Astrocyte of the cerebellum (primary cell): ENCODE measurements around the gene HPGD.

Experiments
- DNase-seq: peaks from one replicate; pipeline ENCODE4 v3.0.0-alpha.2; 2011; ENCODE audit warnings: low read depth
- H3K4me3 ChIP-seq: 2 replicates; pipeline ENCODE4 v1.5.1; 2011; ENCODE audit warnings: mild to moderate bottlenecking, low read depth, low read length, moderate library complexity
- in situ Hi-C: cut with HindIII; loops from 2 replicates; pipeline ENCODE4 v1.10.0; 2017; ENCODE audit warnings: low sequenced_read_pairs
- TF ChIP-seq, protein P1 (sequence below): IDR thresholded peaks from 2 replicates; pipeline ENCODE4 v1.5.1; 2012; ENCODE audit warnings: low read length, low read depth, moderate library complexity, mild to moderate bottlenecking; ENCODE audit errors: missing control alignments

Gene HPGD

DNA sequence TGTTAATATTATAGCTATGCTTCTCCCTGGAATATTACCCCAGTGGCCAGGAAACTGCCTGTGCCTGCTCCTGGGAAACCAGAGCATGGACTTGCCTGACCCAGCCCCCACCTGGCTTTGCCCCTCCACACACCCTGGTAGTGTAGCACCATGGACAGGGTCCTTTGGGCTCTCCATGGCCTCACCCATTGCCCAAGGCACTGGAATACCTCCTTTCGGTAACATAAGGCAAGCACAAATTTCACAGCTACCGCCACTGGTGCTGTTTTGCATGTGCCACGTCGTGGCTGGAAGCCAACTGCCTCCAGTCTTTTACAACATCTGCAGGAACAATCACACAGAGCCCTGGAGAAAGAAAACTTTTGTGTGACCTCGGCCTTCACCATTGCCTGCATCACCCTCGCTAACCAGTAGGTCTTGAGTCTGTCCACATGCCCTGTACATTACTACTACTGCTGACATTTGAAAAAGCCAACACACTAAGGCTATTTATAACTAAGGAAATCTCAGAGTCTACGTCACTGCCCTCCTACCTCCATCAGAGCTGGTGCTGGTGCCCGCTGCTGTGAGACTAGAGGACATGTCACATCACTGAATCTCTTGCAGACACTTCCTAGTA, 47.7 kb downstream of the HPGD start:
- DNase-seq: no peak
- no peak overlapping the region for H3K4me3 ChIP-seq
- in situ Hi-C loops: no loop called here
- TF ChIP-seq, protein P1, sequence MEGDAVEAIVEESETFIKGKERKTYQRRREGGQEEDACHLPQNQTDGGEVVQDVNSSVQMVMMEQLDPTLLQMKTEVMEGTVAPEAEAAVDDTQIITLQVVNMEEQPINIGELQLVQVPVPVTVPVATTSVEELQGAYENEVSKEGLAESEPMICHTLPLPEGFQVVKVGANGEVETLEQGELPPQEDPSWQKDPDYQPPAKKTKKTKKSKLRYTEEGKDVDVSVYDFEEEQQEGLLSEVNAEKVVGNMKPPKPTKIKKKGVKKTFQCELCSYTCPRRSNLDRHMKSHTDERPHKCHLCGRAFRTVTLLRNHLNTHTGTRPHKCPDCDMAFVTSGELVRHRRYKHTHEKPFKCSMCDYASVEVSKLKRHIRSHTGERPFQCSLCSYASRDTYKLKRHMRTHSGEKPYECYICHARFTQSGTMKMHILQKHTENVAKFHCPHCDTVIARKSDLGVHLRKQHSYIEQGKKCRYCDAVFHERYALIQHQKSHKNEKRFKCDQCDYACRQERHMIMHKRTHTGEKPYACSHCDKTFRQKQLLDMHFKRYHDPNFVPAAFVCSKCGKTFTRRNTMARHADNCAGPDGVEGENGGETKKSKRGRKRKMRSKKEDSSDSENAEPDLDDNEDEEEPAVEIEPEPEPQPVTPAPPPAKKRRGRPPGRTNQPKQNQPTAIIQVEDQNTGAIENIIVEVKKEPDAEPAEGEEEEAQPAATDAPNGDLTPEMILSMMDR: no peak

GRCh38 chr4:174467107-174467506, 55.2 kb downstream of the HPGD start:
- DNase-seq: peak; percentile 2
- in situ Hi-C loops: no loop called here
- TF ChIP-seq, protein P1: no peak
- no peak overlapping the region for H3K4me3 ChIP-seq

DNA sequence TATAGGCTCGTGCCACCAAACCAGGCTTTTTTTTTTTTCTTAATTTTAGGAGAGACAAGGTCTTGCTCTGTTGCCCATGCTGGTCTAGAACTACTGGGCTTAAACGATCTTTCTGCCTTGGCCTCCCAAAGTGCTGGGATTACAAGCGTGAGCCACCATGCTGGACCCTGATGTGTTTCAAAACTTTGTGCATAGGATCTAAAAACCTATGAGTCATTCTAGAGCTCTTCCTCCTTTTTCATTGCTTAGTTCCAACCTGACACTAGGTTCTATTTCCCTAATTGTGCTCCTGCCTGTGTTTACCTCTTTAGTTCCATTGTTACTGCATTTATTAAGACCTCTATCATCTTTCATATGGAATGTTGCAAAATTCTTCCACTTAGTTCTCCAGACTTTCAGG, 57.3 kb downstream of the HPGD start:
- no peak overlapping the region for H3K4me3 ChIP-seq
- TF ChIP-seq, protein P1: no peak
- in situ Hi-C loops: no loop called here
- no peak for DNase-seq

DNA sequence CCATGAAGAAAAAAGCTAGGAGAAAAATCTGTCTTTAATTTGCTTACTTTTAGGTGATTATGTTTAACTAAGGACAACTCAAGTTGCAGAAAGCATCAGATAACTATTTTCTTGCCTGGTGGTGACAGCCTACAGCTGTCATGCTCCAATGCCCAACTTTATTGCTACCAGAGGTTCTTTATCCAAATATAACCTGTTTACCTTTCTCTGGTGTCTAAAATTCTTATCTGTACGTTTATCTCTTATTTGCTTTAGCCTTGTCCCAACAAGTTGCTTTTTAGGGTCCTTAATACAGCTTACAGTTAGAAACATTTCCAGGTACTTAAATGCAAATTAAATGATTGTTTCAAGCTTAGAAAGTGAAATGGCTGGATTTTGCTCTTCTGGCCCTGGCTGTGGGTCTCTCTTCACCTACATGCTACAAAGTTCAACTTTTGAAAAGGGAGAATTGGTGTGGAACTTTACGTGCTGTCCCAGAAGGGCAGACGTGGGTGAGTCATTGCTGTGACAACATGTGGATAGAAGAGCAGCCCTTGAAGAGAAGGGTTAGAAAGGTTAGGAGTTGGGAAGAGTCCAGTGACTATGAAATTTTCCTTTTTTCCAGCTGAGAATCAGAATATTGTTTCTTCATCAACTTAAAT, 60.7 kb downstream of the HPGD start:
- DNase-seq: no peak
- in situ Hi-C loops: no loop called here
- no peak overlapping the region for H3K4me3 ChIP-seq
- TF ChIP-seq, protein P1: no peak

DNA sequence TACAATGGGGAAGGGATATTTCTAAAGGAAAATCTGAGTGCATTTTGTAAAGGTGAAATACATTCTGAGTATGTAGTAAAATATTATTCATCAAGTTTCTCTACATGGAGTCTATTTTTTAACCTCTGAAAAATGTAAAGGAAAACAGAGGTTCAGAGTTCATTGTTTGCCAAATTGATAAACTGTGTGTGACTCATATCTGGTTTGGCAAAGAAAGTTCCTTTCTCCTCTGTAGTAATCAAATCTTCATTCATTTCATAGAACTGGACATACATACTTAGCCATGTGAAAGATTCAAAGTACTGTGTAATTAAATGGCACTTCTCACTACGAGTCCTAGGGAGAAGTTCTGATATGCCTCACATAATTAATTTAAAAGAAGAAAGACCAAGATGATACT, 61.6 kb downstream of the HPGD start:
- DNase-seq: peak; percentile 49
- TF ChIP-seq, protein P1: no peak
- no peak overlapping the region for H3K4me3 ChIP-seq
- in situ Hi-C loops: no loop called here

DNA sequence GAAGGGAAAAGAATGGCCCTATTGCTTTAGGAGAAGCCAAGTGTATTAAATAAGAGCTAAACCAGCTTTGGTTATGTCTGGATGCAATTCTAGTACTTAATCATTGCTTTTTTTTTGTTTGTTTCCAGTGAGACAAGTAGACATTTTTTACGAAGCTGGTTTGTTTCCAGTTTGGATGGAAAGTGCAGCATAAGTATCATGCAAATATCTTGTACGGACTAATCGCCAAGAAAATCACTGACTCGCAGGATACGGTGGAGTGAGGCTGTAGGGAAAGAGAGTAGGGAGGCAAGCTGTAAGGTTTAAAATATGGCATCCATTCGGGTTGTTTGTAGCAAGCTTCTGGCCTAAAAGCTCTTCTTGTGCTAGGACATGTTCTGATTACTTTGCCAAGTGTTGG, 64.8 kb downstream of the HPGD start:
- in situ Hi-C loops: no loop called here
- no peak overlapping the region for H3K4me3 ChIP-seq
- TF ChIP-seq, protein P1: no peak
- DNase-seq: no peak
